HFFc6 (cell line): ENCODE data around the gene UGT3A1. TPM values are rescaled to one million over a fixed set of nuclear protein-coding genes. Genes with fewer than 3 reads are reported as not detected.

Experiments used
- DNase-seq: peaks from one replicate; pipeline ENCODE4 v3.0.0-alpha.2; 2018
- H3K27ac Mint-ChIP-seq: 2 replicates; pipeline ENCODE4 v1.8.0; 2020; ENCODE audit warnings: mild to moderate bottlenecking, mixed read lengths
- H3K27me3 Mint-ChIP-seq: 2 replicates; pipeline ENCODE4 v1.8.0; 2021; ENCODE audit warnings: mild to moderate bottlenecking, moderate library complexity, mixed read lengths; ENCODE audit not compliant: insufficient read depth
- H3K36me3 Mint-ChIP-seq: 2 replicates; pipeline ENCODE4 v1.8.0; 2021; ENCODE audit warnings: low read depth, mixed read lengths
- H3K4me1 Mint-ChIP-seq: 2 replicates; pipeline ENCODE4 v1.8.0; 2020; ENCODE audit warnings: low read depth, mixed read lengths
- H3K4me3 Mint-ChIP-seq: 2 replicates; pipeline ENCODE4 v1.8.0; 2020; ENCODE audit warnings: mild to moderate bottlenecking, moderate library complexity, mixed read lengths
- H3K9me3 Mint-ChIP-seq: 2 replicates; pipeline ENCODE4 v1.8.0; 2020; ENCODE audit warnings: mild to moderate bottlenecking, mixed read lengths
- total RNA-seq, 6 experiments: library from RNA; stranded (reverse); fragmentation: NEBNext Ultra II Directional; extraction: Animal tissue kit (Norgen Biotek cat#: 25700); gene quantifications; 2 replicates in 1 of 6; 3 replicates in 5 of 6; pipeline ENCODE4 v1.2.3, GENCODE V29; 2021
- TF ChIP-seq, protein P1 (sequence below): fragments of 200-600 bp; sonication (generic); IDR thresholded peaks from 2 replicates; pipeline ENCODE4 v1.5.0; 2021; ENCODE audit warnings: antibody characterized with exemption, mild to moderate bottlenecking

UGT3A1 gene
- total RNA-seq, 6 experiments from 2014 or later, result not detected

DNA sequence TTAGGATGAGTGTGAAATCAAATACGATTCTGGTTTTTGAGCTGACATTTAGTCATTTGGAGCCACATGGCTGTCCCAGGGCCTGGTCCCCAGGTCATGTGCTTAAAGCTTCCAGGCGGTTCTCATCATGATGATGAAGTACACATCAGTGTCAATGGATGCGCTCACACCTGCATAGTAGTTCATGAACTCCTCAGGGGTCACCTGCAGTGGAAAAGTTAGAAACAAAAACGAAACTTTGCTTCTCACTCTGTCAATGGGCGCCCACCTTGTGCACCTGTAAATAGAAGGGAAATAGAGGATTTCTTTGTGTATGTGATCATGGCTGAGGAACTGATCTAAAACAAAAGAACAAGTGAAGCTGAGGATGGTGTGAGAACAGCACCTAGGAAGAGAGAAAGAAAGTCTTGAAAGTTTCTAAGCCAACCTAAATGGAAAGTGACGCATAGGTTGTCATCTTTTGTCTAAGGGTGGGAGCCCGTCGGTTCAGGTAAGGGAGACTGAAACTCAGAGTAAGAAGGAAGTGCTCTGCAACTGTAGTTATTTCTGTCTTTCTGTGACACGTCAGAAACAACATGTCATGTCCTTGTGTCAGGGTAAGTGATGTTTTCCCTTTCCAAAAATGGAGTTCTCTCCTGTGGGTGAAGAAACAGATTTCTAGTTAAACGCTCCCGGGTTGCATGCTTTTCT lies 86.6 kb downstream of the UGT3A1 start:
- Mint-ChIP-seq H3K4me1 (peaks cover 24% of the 10 kb centered on the region), H3K4me3 (no peak overlapping the region), H3K27me3 (no peaks in the 10 kb centered on the region), H3K9me3 (0 out of 2 replicates have a peak, but pooled peaks cover 7% of the 10 kb centered on the region), H3K27ac (no peak overlapping the region), H3K36me3 (peaks cover 9% of the 10 kb centered on the region)
- DNase-seq, result no peak
- TF ChIP-seq, protein P1, sequence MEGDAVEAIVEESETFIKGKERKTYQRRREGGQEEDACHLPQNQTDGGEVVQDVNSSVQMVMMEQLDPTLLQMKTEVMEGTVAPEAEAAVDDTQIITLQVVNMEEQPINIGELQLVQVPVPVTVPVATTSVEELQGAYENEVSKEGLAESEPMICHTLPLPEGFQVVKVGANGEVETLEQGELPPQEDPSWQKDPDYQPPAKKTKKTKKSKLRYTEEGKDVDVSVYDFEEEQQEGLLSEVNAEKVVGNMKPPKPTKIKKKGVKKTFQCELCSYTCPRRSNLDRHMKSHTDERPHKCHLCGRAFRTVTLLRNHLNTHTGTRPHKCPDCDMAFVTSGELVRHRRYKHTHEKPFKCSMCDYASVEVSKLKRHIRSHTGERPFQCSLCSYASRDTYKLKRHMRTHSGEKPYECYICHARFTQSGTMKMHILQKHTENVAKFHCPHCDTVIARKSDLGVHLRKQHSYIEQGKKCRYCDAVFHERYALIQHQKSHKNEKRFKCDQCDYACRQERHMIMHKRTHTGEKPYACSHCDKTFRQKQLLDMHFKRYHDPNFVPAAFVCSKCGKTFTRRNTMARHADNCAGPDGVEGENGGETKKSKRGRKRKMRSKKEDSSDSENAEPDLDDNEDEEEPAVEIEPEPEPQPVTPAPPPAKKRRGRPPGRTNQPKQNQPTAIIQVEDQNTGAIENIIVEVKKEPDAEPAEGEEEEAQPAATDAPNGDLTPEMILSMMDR, result no peak

DNA sequence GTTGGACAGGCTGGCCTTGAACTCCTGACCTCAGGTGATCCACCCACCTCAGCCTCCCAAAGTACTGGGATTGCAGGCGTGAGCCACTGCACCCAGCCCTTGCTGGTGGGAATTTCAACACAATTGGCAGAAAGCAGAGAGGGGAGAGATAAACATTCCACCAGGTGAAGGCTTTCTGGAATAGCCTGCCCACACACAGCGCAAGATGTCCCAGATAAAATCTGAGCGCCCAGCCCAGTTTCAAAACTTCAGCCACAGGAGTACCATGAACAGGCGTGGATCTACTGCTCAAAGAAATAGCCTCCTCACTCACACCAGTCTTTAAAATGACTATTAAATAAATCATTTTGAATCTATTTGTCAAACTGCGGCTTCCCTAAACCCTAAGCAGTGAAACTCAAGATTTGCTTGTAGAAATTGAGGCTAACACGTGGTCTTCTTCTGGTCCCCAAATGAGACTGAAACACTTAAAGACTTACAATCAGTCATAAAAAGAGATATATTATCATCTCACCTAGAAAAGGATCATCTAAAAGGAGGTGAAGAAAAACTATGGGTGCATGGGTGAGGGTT lies 87.5 kb downstream of the UGT3A1 start:
- peaks cover 9% of the 10 kb centered on the region for H3K36me3 Mint-ChIP-seq
- H3K27me3 Mint-ChIP-seq, result no peaks in the 10 kb centered on the region
- TF ChIP-seq, protein P1, result no peak
- H3K4me1 Mint-ChIP-seq, result peaks cover 28% of the 10 kb centered on the region
- H3K9me3 Mint-ChIP-seq, result 0 out of 2 replicates have a peak, but pooled peaks cover 7% of the 10 kb centered on the region
- no peak for DNase-seq
- no peak overlapping the region for H3K27ac Mint-ChIP-seq
- no peak overlapping the region for H3K4me3 Mint-ChIP-seq

DNA sequence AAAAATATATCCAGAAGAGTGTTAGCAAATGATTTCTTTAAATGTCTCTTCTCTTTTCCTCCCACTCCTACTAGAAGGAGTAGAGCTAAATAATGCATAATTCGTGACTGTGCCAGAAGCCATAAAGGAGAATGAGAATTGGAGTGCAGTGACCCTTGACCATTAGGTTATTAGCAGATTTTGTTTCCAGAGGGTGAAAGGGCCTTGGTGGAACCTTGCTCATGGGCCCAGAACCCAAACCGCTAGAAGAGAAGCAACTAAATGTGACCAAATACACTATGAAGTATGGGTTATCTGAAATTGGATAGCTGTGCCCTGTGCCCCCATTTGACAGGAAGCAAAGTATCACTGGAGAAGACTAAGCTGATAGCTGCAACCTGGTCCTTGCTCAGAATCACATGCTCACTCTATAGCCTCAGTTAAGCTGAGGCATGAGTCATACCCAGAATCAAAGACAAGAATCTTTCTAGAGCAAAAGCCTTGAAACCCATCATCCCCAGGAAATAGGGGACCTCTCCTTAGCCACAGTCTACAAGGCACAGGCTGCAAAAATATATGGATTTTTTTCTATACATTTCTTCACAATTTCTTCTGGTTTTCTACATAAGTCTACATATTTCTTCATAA lies 89.0 kb downstream of the UGT3A1 start:
- Mint-ChIP-seq H3K36me3 (peaks cover 9% of the 10 kb centered on the region), H3K27me3 (no peaks in the 10 kb centered on the region)
- TF ChIP-seq, protein P1, result no peak

More for the DNA sequence above, 89.0 kb downstream of the UGT3A1 start:
- Mint-ChIP-seq H3K4me1 (peaks cover 26% of the 10 kb centered on the region), H3K4me3 (no peak overlapping the region), H3K9me3 (0 out of 2 replicates have a peak, but pooled peaks cover 7% of the 10 kb centered on the region), H3K27ac (no peak overlapping the region)
- peak; percentile 18 for DNase-seq

Other genes with a start within 250 kb of the UGT3A1 start
- gene IL7R, start 134.5 kb downstream of the UGT3A1 start, total RNA-seq, result 10 to 100 TPM; 37.2 to 63.2 (median 45.2) TPM
- under 1 TPM in 5 of 6 experiments, not detected in 1; 0.19 to 0.52 (median 0.35) TPM for gene CAPSL, start 52.8 kb downstream of the UGT3A1 start, total RNA-seq
- gene UGT3A2, start 75.5 kb upstream of the UGT3A1 start, total RNA-seq, result not detected
- gene LMBRD2, start 160.5 kb upstream of the UGT3A1 start, total RNA-seq, result 10 to 100 TPM in 5 of 6 experiments, 1 to 10 TPM in 1; 9.7 to 15.7 (median 12.7) TPM
- gene SKP2, start 160.7 kb upstream of the UGT3A1 start, total RNA-seq, result 10 to 100 TPM; 58.4 to 71.6 (median 67.9) TPM